CD4-positive, alpha-beta T cell treated with Interferon alpha-2 for 1 hour (primary cell): Measurements from ENCODE around the gene MYO19.
"Not testable (repeated sequence)": the region's sequence is repeated elsewhere in the genome, so short reads cannot be mapped to it uniquely, and the experiment has no call there.

Source experiments
- DNase-seq, 2 donors: peaks; one replicate each; pipeline ENCODE4 v3.0.0-alpha.2; 2020 to 2022

The MYO19 gene

GRCh38 chr17:36532435-36532975 is 2.2 kb downstream of the MYO19 start:
- no peak for DNase-seq

- DNase-seq = no peak
Observed at GRCh38 chr17:36529121-36529520, 5.5 kb downstream of the MYO19 start.

- no peak for DNase-seq
Observed at GRCh38 chr17:36527621-36528250, 6.9 kb downstream of the MYO19 start.

- DNase-seq = no peak
Observed at GRCh38 chr17:36525888-36526287, 8.8 kb downstream of the MYO19 start.

- no peak for DNase-seq
Observed at GRCh38 chr17:36525113-36525512, 9.6 kb downstream of the MYO19 start.

GRCh38 chr17:36524428-36524876 is 10.2 kb downstream of the MYO19 start:
- no peak for DNase-seq

GRCh38 chr17:36523113-36523512 is 11.6 kb downstream of the MYO19 start:
- no peak for DNase-seq

GRCh38 chr17:36515837-36516236 is 18.8 kb downstream of the MYO19 start:
- no peak for DNase-seq

- no peak for DNase-seq
Observed at GRCh38 chr17:36514856-36515255, 19.8 kb downstream of the MYO19 start.

GRCh38 chr17:36512641-36513040 is 22.0 kb downstream of the MYO19 start:
- DNase-seq = no peak

GRCh38 chr17:36511216-36511615 is 23.5 kb downstream of the MYO19 start:
- no peak for DNase-seq

- DNase-seq = no peak
Observed at GRCh38 chr17:36510636-36511035, 24.0 kb downstream of the MYO19 start.

GRCh38 chr17:36509272-36509985 is 25.2 kb downstream of the MYO19 start:
- DNase-seq = no peak

GRCh38 chr17:36508439-36508838 is 26.2 kb downstream of the MYO19 start:
- not testable (repeated sequence) for DNase-seq

- no peak for DNase-seq
Observed at GRCh38 chr17:36507266-36507665, 27.4 kb downstream of the MYO19 start.

GRCh38 chr17:36506831-36507230 is 27.8 kb downstream of the MYO19 start:
- DNase-seq = no peak

GRCh38 chr17:36506249-36506826 is 28.3 kb downstream of the MYO19 start:
- no peak for DNase-seq

- DNase-seq = no peak
Observed at GRCh38 chr17:36505171-36505570, 29.5 kb downstream of the MYO19 start.

- DNase-seq = no peak
Observed at GRCh38 chr17:36504156-36504545, 30.5 kb downstream of the MYO19 start.

GRCh38 chr17:36503456-36504155 is 31.1 kb downstream of the MYO19 start:
- DNase-seq = no peak

GRCh38 chr17:36501963-36502362 is 32.7 kb downstream of the MYO19 start:
- no peak for DNase-seq

- DNase-seq = no peak
Observed at GRCh38 chr17:36501351-36501750, 33.3 kb downstream of the MYO19 start.

- no peak for DNase-seq
Observed at GRCh38 chr17:36500745-36501225, 33.9 kb downstream of the MYO19 start.
